Neural progenitor cell (in vitro differentiated cells): Measurements from ENCODE around the gene TLL1.

Experiments used
- CTCF ChIP-seq: fragments of 200-600 bp; sonication (generic); IDR thresholded peaks from 2 replicates; pipeline ENCODE4 v1.5.1; 2017; ENCODE audit warnings: antibody characterized with exemption, mild to moderate bottlenecking
- EZH2 ChIP-seq: fragments of 200-600 bp; sonication (generic); IDR thresholded peaks from 2 replicates; pipeline ENCODE4 v1.6.1; 2017; ENCODE audit warnings: antibody characterized with exemption, mild to moderate bottlenecking, moderate library complexity

GRCh38 chr4:165971933-165972332 lies 98.9 kb downstream of the TLL1 start:
- TF ChIP-seq EZH2 (no peak), CTCF (no peak)
